IMR-90 (cell line): ENCODE measurements around the gene RASGRP2. TPM values are rescaled to one million over a fixed set of nuclear protein-coding genes. Genes with fewer than 3 reads are reported as not detected.

Source experiments
- ATAC-seq: fragments of 200-7000 bp; cut with Tn5 transposase; 2 replicates; pipeline ENCODE4 v1.9.1; 2020; ENCODE audit warnings: low read depth, mild to moderate bottlenecking, moderate library complexity
- BruUV-seq: library from RNA; stranded (reverse); fragments of 400-500 nt; replicated peaks from 2 replicates; lab custom pipeline; 2021; lab: Mats Ljungman, UMichigan
- CTCF ChIA-PET: fragments of 300-600 bp; formaldehyde crosslinking; extraction: SDS; loops from one replicate; lab custom pipeline; 2021; ENCODE audit warnings: antibody characterized with exemption; lab: Yijun Ruan, JAX
- POLR2A ChIA-PET: fragments of 300-600 bp; sonication (Branson Sonifier 250); formaldehyde crosslinking; loops from one replicate; lab custom pipeline; 2022; ENCODE audit warnings: antibody characterized with exemption; ENCODE audit not compliant: unreplicated experiment; lab: Charles Lee
- DNase-seq: peaks from one replicate; pipeline ENCODE4 v3.0.0; 2013
- H2AFZ ChIP-seq: replicated peaks from 2 replicates; pipeline ENCODE3; 2013; ENCODE audit warnings: low read length, mild to moderate bottlenecking; ENCODE audit not compliant: poor library complexity
- H2AK5ac ChIP-seq: 2 replicates; pipeline ENCODE4 v1.6.1; 2013; ENCODE audit warnings: low read depth, low read length, inconsistent platforms
- H2AK9ac ChIP-seq: replicated peaks from 2 replicates; pipeline ENCODE3; 2013; ENCODE audit warnings: mild to moderate bottlenecking, low read depth, low read length, moderate library complexity; ENCODE audit not compliant: poor library complexity
- H2BK120ac ChIP-seq: 2 replicates; pipeline ENCODE4 v1.6.1; 2013; ENCODE audit warnings: low read depth, low read length, inconsistent platforms
- H2BK15ac ChIP-seq: 3 replicates; pipeline ENCODE4 v1.6.1; 2013; ENCODE audit warnings: low read depth, low read length, inconsistent platforms
- H2BK20ac ChIP-seq: 2 replicates; pipeline ENCODE4 v1.6.1; 2013; ENCODE audit warnings: low read depth, mild to moderate bottlenecking, inconsistent platforms, low read length, moderate library complexity
- H2BK5ac ChIP-seq: 2 replicates; pipeline ENCODE4 v1.6.1; 2013; ENCODE audit warnings: mild to moderate bottlenecking, low read depth, low read length, inconsistent platforms; ENCODE audit not compliant: poor library complexity, severe bottlenecking
- H3K14ac ChIP-seq: replicated peaks from 2 replicates; pipeline ENCODE4 v1.6.1; 2013; ENCODE audit warnings: low read depth, low read length, inconsistent platforms
- H3K18ac ChIP-seq: 2 replicates; pipeline ENCODE4 v1.6.1; 2013; ENCODE audit warnings: low read depth, low read length, control low read depth
- H3K23ac ChIP-seq: 2 replicates; pipeline ENCODE4 v1.6.1; 2013; ENCODE audit warnings: low read depth, low read length, inconsistent platforms
- H3K27ac ChIP-seq: 2 replicates; pipeline ENCODE4 v1.5.1; 2013; ENCODE audit warnings: mild to moderate bottlenecking, control low read depth, low read length; ENCODE audit not compliant: insufficient read depth
- H3K27me3 ChIP-seq: 2 replicates; pipeline ENCODE4 v1.6.1; 2013; ENCODE audit warnings: low read length; ENCODE audit not compliant: control insufficient read depth, insufficient read depth
- H3K36me3 ChIP-seq: 2 replicates; pipeline ENCODE4 v1.6.1; 2013; ENCODE audit warnings: low read length, mixed read lengths; ENCODE audit not compliant: control insufficient read depth, insufficient read depth
- H3K4ac ChIP-seq: 2 replicates; pipeline ENCODE4 v1.6.1; 2013; ENCODE audit warnings: low read depth, low read length, inconsistent platforms
- H3K4me1 ChIP-seq: 2 replicates; pipeline ENCODE4 v1.6.1; 2013; ENCODE audit warnings: low read length, mixed read lengths; ENCODE audit not compliant: control insufficient read depth, insufficient read depth
- H3K4me2 ChIP-seq: 2 replicates; pipeline ENCODE4 v1.6.1; 2013; ENCODE audit warnings: low read depth, mild to moderate bottlenecking, control low read depth, low read length, moderate library complexity
- H3K4me3 ChIP-seq: 2 replicates; pipeline ENCODE4 v1.5.1; 2013; ENCODE audit warnings: low read depth, mild to moderate bottlenecking, control low read depth, low read length, moderate library complexity; ENCODE audit not compliant: insufficient read depth
- H3K56ac ChIP-seq: 2 replicates; pipeline ENCODE4 v1.6.1; 2013; ENCODE audit warnings: low read length, inconsistent platforms; ENCODE audit not compliant: insufficient read depth; ENCODE audit errors: extremely low read depth
- H3K79me1 ChIP-seq, 2 experiments: 2 replicates each; pipeline ENCODE4 v1.6.1; 2013; ENCODE audit warnings: low read length in 2 of 2, inconsistent platforms in 1 of 2, low read depth in 1 of 2
- H3K9ac ChIP-seq: 2 replicates; pipeline ENCODE4 v1.6.1; 2013; ENCODE audit warnings: low read depth, low read length, control low read depth
- H3K9me1 ChIP-seq: 2 replicates; pipeline ENCODE4 v1.6.1; 2013; ENCODE audit warnings: low read length, inconsistent platforms; ENCODE audit not compliant: insufficient read depth
- H3K9me3 ChIP-seq: 2 replicates; pipeline ENCODE4 v1.6.1; 2013; ENCODE audit warnings: low read length; ENCODE audit not compliant: control insufficient read depth, insufficient read depth
- H4K20me1 ChIP-seq: 2 replicates; pipeline ENCODE4 v1.6.1; 2013; ENCODE audit warnings: low read length, inconsistent platforms; ENCODE audit not compliant: insufficient read depth
- H4K5ac ChIP-seq: 2 replicates; pipeline ENCODE4 v1.6.1; 2013; ENCODE audit warnings: mild to moderate bottlenecking, low read depth, low read length, control low read depth
- H4K8ac ChIP-seq, 2 experiments: 2 replicates each; pipeline ENCODE4 v1.6.1; 2013; ENCODE audit warnings: low read depth in 2 of 2, low read length in 2 of 2, control low read depth in 1 of 2, inconsistent platforms in 1 of 2
- H4K91ac ChIP-seq: 2 replicates; pipeline ENCODE4 v1.6.1; 2013; ENCODE audit warnings: low read depth, low read length, inconsistent platforms; ENCODE audit not compliant: insufficient read depth
- BHLHE40 ChIP-seq: fragments of 150-350 bp; IDR thresholded peaks from 2 replicates; pipeline ENCODE4 v1.6.1; 2016; ENCODE audit warnings: mild to moderate bottlenecking, low read depth, low read length
- CHD1 ChIP-seq: IDR thresholded peaks from 2 replicates; pipeline ENCODE4 v1.6.1; 2012; ENCODE audit warnings: low read depth, low read length, improper control_type of control experiment
- RCOR1 ChIP-seq: IDR thresholded peaks from 2 replicates; pipeline ENCODE4 v1.6.1; 2012; ENCODE audit warnings: mild to moderate bottlenecking, low read length, improper control_type of control experiment; ENCODE audit not compliant: insufficient replicate concordance
- RFX5 ChIP-seq: IDR thresholded peaks from 2 replicates; pipeline ENCODE4 v1.8.0; 2012; ENCODE audit warnings: low read depth, mild to moderate bottlenecking, low read length, moderate library complexity
- WGBS, 2 experiments: methylation state at CpG; one replicate each; pipeline versions ENCODE4 v1.1.5 to v1.1.7; 2013; ENCODE audit warnings: missing lambda C conversion rate in 2 of 2; ENCODE audit not compliant: insufficient read length in 1 of 2; ENCODE audit errors: extremely low coverage in 2 of 2; 5-methylcytosine and 5-hydroxymethylcytosine counted together
- dilution Hi-C: fragments of 300-500 bp; cut with HindIII; formaldehyde crosslinking; loops from one replicate; pipeline ENCODE4 v1.14.3; 2018; ENCODE audit warnings: low sequenced_read_pairs; ENCODE audit not compliant: unreplicated experiment
- in situ Hi-C: fragments of 300-500 bp; cut with MboI; formaldehyde crosslinking; loops from 3 replicates; pipeline ENCODE4 v1.14.3; 2019; ENCODE audit warnings: low sequenced_read_pairs, inconsistent platforms, mixed read lengths
- intact Hi-C: fragments of 100-400 bp; cut with micrococcal nuclease; formaldehyde crosslinking; loops from 2 replicates; pipeline ENCODE4 v1.10.0; 2022
- polyA plus RNA-seq, 3 experiments: library from polyadenylated mRNA; depleted of rRNA; stranded (reverse); fragments of >200 nt; gene quantifications; 2 replicates each; pipeline ENCODE4 v1.2.3, GENCODE V29; 2012; ENCODE audit warnings: low replicate concordance in 1 of 3
- total RNA-seq: library from RNA; depleted of rRNA; stranded (reverse); fragments of >200 nt; gene quantifications from 2 replicates; pipeline ENCODE4 v1.2.3, GENCODE V29; 2012

The RASGRP2 gene
- total and polyA plus RNA-seq, 2 of the 4 experiments (the other 2 are of a cell fraction), result 1.2 TPM; not detected in 1

DNA sequence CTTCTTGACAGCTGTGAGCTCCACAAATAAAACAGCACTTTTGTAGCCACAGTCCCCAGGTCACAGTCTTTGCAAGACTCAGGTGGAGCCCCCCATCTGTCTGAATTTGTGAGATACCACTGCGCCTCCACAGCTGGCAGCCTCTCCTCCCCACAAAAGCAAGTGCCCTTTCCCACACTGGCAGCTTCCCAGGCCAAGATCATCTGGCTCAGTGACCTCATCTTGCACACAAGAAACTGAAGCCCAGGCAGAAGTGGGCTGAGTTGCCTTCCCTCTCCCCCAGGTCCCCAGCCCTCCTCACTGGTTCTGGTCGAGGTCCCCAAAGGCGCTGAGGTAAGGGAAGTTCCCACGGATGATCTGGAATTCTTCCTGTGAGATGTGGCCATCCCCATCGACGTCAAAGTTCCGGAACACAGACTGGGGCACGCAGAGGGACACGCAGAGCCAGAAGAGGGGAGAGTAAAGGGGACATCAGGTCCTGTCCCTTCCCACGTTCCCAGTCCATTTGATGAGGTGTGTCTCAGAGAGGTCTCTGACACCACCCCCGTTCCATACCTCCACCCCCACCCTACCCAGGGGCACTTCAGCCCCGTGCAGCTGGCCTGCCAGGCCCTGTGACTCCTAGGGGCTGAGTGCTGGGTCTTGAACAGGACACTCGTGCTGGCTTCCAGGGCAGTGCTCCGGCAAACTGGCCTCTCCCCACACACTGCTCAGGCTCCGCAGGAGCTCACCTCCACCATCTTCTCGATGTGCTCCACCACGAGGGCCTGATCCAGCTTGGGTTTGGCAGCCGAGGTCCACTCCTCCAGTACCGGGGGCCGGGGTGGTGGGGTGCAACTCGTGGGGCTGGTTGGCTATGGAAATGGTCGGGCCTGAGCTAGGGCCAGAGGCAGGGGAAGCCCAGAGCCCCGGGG, 8.9 kb downstream of the RASGRP2 start (continued):
- TF ChIP-seq RFX5 (no peak), CHD1 (no peak)

DNA sequence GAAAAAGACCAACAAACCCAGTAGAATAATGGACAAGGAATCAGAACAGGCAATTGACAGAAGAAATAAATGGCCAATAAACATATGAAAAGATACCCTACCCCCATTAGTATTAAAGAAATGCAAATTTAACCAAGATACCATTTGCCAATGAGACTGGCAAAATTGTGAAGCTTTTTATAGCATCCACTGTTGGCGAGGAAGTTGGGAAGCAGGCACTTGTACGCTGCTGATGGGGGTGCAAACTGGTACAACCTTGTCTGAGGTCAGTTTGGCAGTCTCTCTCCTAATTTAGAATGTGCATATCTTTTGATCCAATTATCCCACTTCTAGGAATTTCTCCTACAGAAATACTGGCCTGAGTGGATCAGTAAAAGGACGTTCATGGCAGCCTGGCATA, 12.3 kb downstream of the RASGRP2 start:
- H2BK120ac ChIP-seq, result no peak overlapping the region
- 50% methylated on average over 1 of the region's 3 CpGs; no CpG with 5 or more reads in 1 of the 2 experiments for WGBS, 2 experiments
- no peak overlapping the region for H4K8ac ChIP-seq
- H3K4me1 ChIP-seq, result no peaks in the 10 kb centered on the region
- dilution Hi-C loops (no loop called here), intact Hi-C loops (no loop called here), in situ Hi-C loops (no loop called here)
- no peak overlapping the region for H4K91ac ChIP-seq
- peaks cover 52% of the 10 kb centered on the region for H3K27me3 ChIP-seq
- H2AK9ac ChIP-seq, result no peak overlapping the region
- H2AFZ ChIP-seq, result no peak overlapping the region
- ChIA-PET CTCF (no interaction called here), POLR2A (no interaction called here)
- H3K36me3 ChIP-seq, result no peaks in the 10 kb centered on the region
- H3K9ac ChIP-seq, result no peak overlapping the region
- ATAC-seq (no peak), DNase-seq (no peak)
- H2BK20ac ChIP-seq, result no peak overlapping the region
- H2AK5ac ChIP-seq, result no peak overlapping the region
- H3K4ac ChIP-seq, result no peak overlapping the region
- H3K4me2 ChIP-seq, result no peak overlapping the region
- TF ChIP-seq BHLHE40 (no peak), RCOR1 (no peak), RFX5 (no peak)
- no peak overlapping the region for H2BK15ac ChIP-seq
- H4K5ac ChIP-seq, result no peak overlapping the region
- H3K14ac ChIP-seq, result no peak overlapping the region
- H2BK5ac ChIP-seq, result no peak overlapping the region
- no peaks in the 10 kb centered on the region for H3K79me1 ChIP-seq
- no peak overlapping the region for H3K23ac ChIP-seq
- no peak overlapping the region for H3K4me3 ChIP-seq
- H3K9me1 ChIP-seq, result no peaks in the 10 kb centered on the region
- H3K27ac ChIP-seq, result no peak overlapping the region
- no TSS peak for BruUV-seq
- no peaks in the 10 kb centered on the region for H3K9me3 ChIP-seq
- H3K56ac ChIP-seq, result no peak overlapping the region
- no peaks in the 10 kb centered on the region for H4K20me1 ChIP-seq
- H3K18ac ChIP-seq, result no peak overlapping the region
